Type B pancreatic cell (in vitro differentiated cells): Measurements from ENCODE around the gene FAF1. TPM values are rescaled to one million over a fixed set of nuclear protein-coding genes. Genes with fewer than 3 reads are reported as not detected.

Source experiments
- DNase-seq: peaks from one replicate; pipeline ENCODE4 v3.0.0; 2021; ENCODE audit warnings: mixed read lengths; ENCODE audit not compliant: unreplicated experiment; ENCODE audit errors: extremely low spot score
- H3K27ac Mint-ChIP-seq: 2 replicates; pipeline ENCODE4 v1.8.0; 2021; ENCODE audit warnings: mild to moderate bottlenecking, mixed read lengths
- H3K27me3 Mint-ChIP-seq: 2 replicates; pipeline ENCODE4 v1.8.0; 2021; ENCODE audit warnings: mixed read lengths
- H3K36me3 Mint-ChIP-seq: 2 replicates; pipeline ENCODE4 v1.8.0; 2021; ENCODE audit warnings: mixed read lengths
- H3K4me1 Mint-ChIP-seq: one replicate; pipeline ENCODE4 v1.8.0; 2021; ENCODE audit warnings: mixed read lengths; ENCODE audit not compliant: unreplicated experiment
- H3K4me3 Mint-ChIP-seq: 2 replicates; pipeline ENCODE4 v1.8.0; 2021; ENCODE audit warnings: mild to moderate bottlenecking, mixed read lengths
- H3K9me3 Mint-ChIP-seq: 2 replicates; pipeline ENCODE4 v1.8.0; 2021; ENCODE audit warnings: mixed read lengths
- total RNA-seq: library from RNA; stranded (reverse); gene quantifications from 2 replicates; pipeline ENCODE4 v1.2.1, GENCODE V29; 2021; ENCODE audit warnings: low replicate concordance
- TF ChIP-seq, protein P1 (sequence below): fragments of 200-600 bp; sonication (generic); conservative IDR thresholded peaks from 2 replicates; pipeline ENCODE4 v1.5.0; 2021; ENCODE audit warnings: antibody characterized with exemption, mild to moderate bottlenecking

The FAF1 gene
- total RNA-seq, 1 donor from 2014 or later = 49.9 TPM

DNA sequence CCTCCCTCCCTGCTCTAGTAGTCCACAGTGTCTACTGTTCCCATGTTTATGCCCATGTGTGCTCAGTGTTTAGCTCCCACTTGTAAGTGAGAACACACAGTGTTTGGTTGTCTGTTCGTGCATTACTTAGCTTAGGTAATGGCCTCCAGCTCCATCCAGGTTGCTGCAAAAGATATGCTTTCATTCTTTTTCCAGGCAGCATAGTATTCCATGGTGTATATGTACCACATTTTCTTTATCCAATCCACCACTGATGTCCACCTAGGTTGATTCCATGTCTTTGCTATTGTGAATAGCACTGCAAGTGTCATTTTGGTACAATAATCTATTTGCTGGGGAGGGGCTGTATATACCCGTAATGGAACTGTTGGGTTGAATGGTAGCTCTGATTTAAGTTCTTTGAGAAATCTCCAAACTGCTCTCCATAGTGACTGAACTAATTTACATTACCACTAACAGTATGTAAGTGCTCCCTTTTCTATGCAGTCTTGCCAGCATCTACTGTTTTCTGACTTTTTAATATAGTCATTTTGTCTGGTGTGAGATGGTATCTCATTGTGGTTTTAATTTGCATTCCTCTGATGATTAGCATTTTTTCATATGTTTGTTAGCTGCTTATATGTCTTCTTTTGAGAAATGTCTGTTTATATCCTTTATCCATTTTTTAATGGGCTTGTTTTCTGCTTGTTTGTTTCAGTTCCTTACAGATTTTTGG is 344.9 kb downstream of the FAF1 start:
- H3K4me1 Mint-ChIP-seq = peaks cover 13% of the 10 kb centered on the region
- TF ChIP-seq, protein P1, sequence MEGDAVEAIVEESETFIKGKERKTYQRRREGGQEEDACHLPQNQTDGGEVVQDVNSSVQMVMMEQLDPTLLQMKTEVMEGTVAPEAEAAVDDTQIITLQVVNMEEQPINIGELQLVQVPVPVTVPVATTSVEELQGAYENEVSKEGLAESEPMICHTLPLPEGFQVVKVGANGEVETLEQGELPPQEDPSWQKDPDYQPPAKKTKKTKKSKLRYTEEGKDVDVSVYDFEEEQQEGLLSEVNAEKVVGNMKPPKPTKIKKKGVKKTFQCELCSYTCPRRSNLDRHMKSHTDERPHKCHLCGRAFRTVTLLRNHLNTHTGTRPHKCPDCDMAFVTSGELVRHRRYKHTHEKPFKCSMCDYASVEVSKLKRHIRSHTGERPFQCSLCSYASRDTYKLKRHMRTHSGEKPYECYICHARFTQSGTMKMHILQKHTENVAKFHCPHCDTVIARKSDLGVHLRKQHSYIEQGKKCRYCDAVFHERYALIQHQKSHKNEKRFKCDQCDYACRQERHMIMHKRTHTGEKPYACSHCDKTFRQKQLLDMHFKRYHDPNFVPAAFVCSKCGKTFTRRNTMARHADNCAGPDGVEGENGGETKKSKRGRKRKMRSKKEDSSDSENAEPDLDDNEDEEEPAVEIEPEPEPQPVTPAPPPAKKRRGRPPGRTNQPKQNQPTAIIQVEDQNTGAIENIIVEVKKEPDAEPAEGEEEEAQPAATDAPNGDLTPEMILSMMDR = no peak
- no peaks in the 10 kb centered on the region for H3K27me3 Mint-ChIP-seq
- H3K4me3 Mint-ChIP-seq = no peak overlapping the region
- DNase-seq = no peak
- H3K9me3 Mint-ChIP-seq = peaks cover 6% of the 10 kb centered on the region
- H3K36me3 Mint-ChIP-seq = peaks cover 13% of the 10 kb centered on the region
- H3K27ac Mint-ChIP-seq = no peak overlapping the region

DNA sequence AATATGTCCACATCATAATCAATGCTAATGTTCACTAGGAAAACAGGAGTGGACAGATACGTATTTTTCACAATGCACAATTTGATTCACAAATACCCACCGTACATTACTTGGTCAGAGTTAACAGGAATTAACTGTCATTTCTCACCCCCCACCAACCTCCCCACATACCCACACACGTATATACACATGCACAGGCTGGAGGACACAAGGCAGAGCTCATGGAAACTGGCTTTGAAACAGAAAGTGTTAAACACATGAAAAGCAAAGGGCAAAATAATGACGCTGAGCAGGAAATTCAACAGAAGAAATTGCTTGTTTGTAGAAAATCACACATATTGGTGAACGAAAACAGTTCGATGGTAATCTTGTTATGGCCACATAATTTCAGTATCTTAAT is 348.4 kb downstream of the FAF1 start:
- H3K27ac Mint-ChIP-seq = peak overlapping the region; percentile 3
- TF ChIP-seq, protein P1 = no peak
- no peaks in the 10 kb centered on the region for H3K9me3 Mint-ChIP-seq
- H3K27me3 Mint-ChIP-seq = no peaks in the 10 kb centered on the region
- peaks cover 13% of the 10 kb centered on the region for H3K4me1 Mint-ChIP-seq
- peaks cover 5% of the 10 kb centered on the region for H3K36me3 Mint-ChIP-seq
- H3K4me3 Mint-ChIP-seq = no peak overlapping the region
- DNase-seq = no peak

DNA sequence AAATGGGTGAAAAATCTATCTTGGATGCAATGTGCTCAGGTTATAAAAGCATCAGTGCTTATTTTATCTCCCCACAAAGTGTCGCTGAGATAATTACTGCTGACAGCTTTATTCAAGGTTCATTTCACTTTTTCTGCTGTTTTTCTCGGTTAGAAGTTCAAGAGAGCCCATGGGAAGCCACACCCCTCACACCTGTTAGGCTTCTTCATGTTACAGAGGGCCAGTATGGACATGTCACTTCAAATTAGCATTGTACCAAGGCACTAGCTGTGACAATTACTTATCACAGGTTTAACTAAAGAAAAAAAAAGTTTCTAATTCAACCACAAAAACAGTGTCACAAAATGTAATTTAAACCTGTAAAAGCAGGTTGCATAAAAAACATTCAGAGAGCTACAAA is 349.5 kb downstream of the FAF1 start:
- Mint-ChIP-seq H3K4me1 (peaks cover 13% of the 10 kb centered on the region), H3K9me3 (no peaks in the 10 kb centered on the region), H3K27me3 (no peaks in the 10 kb centered on the region), H3K27ac (peak overlapping the region; percentile 3), H3K36me3 (peaks cover 5% of the 10 kb centered on the region), H3K4me3 (no peak overlapping the region)
- DNase-seq = no peak
- TF ChIP-seq, protein P1 = no peak

DNA sequence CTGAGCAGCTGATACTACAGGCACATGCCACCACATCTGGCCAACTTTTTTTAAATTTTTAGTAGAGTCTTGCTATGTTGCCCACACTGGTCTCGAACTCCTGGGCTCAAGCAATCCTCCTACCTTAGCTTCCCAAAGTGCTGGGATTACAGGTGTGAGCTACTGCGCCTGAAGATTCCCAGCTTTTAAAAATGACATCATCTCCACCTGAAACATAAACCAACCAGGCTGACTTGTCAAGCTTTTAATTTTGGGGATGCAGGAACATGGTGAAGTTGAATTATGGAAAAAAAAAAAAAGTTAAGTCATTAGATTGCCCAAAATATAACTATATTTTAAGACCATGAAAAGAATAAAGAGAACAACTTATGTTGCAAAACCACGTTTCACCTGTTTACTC is 350.6 kb downstream of the FAF1 start:
- H3K27me3 Mint-ChIP-seq = no peaks in the 10 kb centered on the region
- H3K36me3 Mint-ChIP-seq = no peaks in the 10 kb centered on the region
- TF ChIP-seq, protein P1 = no peak
- peaks cover 13% of the 10 kb centered on the region for H3K4me1 Mint-ChIP-seq
- no peaks in the 10 kb centered on the region for H3K9me3 Mint-ChIP-seq
- no peak overlapping the region for H3K4me3 Mint-ChIP-seq
- H3K27ac Mint-ChIP-seq = no peak overlapping the region
- DNase-seq = no peak

DNA sequence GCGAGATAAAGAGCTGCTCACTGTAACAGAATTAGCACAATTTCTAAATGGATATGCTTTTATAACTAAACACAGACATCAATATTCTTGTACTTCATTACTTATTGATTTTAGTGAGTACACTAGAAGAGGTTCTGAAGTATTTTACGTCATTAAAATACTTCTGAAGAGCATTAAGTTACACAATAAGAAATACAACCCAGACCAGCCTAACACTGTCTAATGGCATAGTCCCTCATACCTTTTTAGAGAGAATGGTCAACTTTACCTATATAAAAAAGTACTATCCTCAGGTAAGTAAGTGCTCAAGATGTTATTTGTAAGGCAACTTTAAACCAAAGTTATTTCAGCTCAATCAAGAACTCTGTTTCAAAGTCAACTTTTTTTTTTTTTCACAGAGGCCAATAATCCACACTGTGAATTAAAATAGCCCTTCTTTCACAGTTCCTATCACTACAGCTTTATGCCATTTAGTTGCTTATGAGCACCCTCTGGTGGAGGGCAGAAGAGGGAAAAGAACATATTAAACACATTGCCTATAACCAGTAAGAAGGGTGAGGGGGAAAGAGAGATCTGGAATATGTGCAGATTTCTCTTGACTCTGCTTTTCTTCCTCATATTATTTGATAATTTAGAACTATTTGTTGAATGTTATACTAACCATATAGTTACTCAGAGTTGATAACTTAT is 354.7 kb downstream of the FAF1 start:
- DNase-seq = no peak
- no peak overlapping the region for H3K27ac Mint-ChIP-seq
- H3K9me3 Mint-ChIP-seq = no peaks in the 10 kb centered on the region
- peaks cover 7% of the 10 kb centered on the region for H3K4me1 Mint-ChIP-seq
- no peaks in the 10 kb centered on the region for H3K27me3 Mint-ChIP-seq
- H3K4me3 Mint-ChIP-seq = no peak overlapping the region
- no peaks in the 10 kb centered on the region for H3K36me3 Mint-ChIP-seq
- TF ChIP-seq, protein P1 = peak; percentile 67
